Stomach (tissue), 9 donors: Measurements from ENCODE around the gene PACSIN3. TPM values are rescaled to one million over a fixed set of nuclear protein-coding genes. Genes with fewer than 3 reads are reported as not detected.

ENCODE experiments used
- DNase-seq, 2 donors: peaks; one replicate each; pipeline versions ENCODE4 v3.0.0 to v3.0.0-alpha.2; 2013 to 2019
- H3K27ac ChIP-seq, 5 donors: fragments of 200-600 bp in 4 of 5; sonication (generic) in 4 of 5; one replicate each; pipeline ENCODE4 v1.5.1; 2013 to 2019; ENCODE audit warnings: mild to moderate bottlenecking in 1 of 5, moderate library complexity in 1 of 5
- H3K27me3 ChIP-seq, 3 donors: fragments of 200-600 bp; sonication (generic); one replicate each; pipeline ENCODE4 v1.5.1; 2017 to 2019; ENCODE audit warnings: mixed run types in 1 of 3
- H3K36me3 ChIP-seq, 4 donors: fragments of 200-600 bp; sonication (generic); 1 replicate in 3 of 4; 2 replicates in 1 of 4; pipeline ENCODE4 v1.5.1; 2016 to 2019
- H3K4me1 ChIP-seq, 4 donors: fragments of 200-600 bp; sonication (generic); one replicate each; pipeline ENCODE4 v1.5.1; 2016 to 2019
- H3K4me3 ChIP-seq, 4 donors: fragments of 200-600 bp; sonication (generic) in 3 of 4; one replicate each; pipeline ENCODE4 v1.5.1; 2016 to 2019; ENCODE audit warnings: mild to moderate bottlenecking in 1 of 4
- H3K9me3 ChIP-seq, 4 donors: fragments of 200-600 bp; sonication (generic); one replicate each; pipeline ENCODE4 v1.5.1; 2016 to 2019
- CTCF ChIP-seq, 7 experiments: fragments of 450-650 bp in 4 of 7; fragments of 200-600 bp in 3 of 7; sonication (generic) in 3 of 7; IDR thresholded peaks; one replicate each; pipeline ENCODE4 v1.5.1; 2016 to 2019; ENCODE audit warnings: antibody characterized with exemption in 7 of 7, control low read depth in 2 of 7, mild to moderate bottlenecking in 1 of 7
- EP300 ChIP-seq: sonication (generic); formaldehyde crosslinking; IDR thresholded peaks from one replicate; pipeline ENCODE4 v1.6.1; 2017; ENCODE audit warnings: antibody characterized with exemption
- POLR2A ChIP-seq, 4 donors: fragments of 450-650 bp; IDR thresholded peaks; one replicate each; pipeline ENCODE4 v1.6.1; 2016; ENCODE audit warnings: antibody characterized with exemption in 4 of 4, control low read depth in 2 of 4, mild to moderate bottlenecking in 1 of 4, moderate library complexity in 1 of 4
- POLR2AphosphoS5 ChIP-seq, 3 donors: sonication (generic); formaldehyde crosslinking; IDR thresholded peaks; one replicate each; pipeline ENCODE4 v1.6.1; 2016; ENCODE audit warnings: antibody characterized with exemption in 3 of 3
- WGBS, 5 donors: extraction: QIAGEN DNeasy Blood & Tissue Kit in 3 of 5; methylation state at CpG; one replicate each; pipeline versions ENCODE4 v1.1.5 to v1.1.7; 2013 to 2018; 5-methylcytosine and 5-hydroxymethylcytosine counted together
- intact Hi-C: fragments of 100-400 bp; cut with DNase I; formaldehyde crosslinking; loops from one replicate; pipeline ENCODE4 v1.15.1; 2023; ENCODE audit warnings: low total_unique reads
- polyA plus RNA-seq, 3 donors: library from polyadenylated mRNA; stranded (reverse); fragments of 200-250 nt; gene quantifications; one replicate each; pipeline ENCODE4 v1.2.3, GENCODE V29; 2013
- total RNA-seq, 5 donors: library from RNA; depleted of rRNA; stranded (reverse); fragments of >200 nt; gene quantifications; one replicate each; pipeline versions ENCODE4 v1.1.0 to v1.2.3, GENCODE V29; 2014 to 2016
- donor health status: healthy with polysubstance abuse.
- donor health status: Bipolar disorder and iron deficiency.
- donor health status: healthy.

Gene PACSIN3
- total and polyA plus RNA-seq, 8 donors, result 6.4 to 59.0 (median 26.0) TPM

GRCh38 chr11:47189100-47189834 is 3.0 kb upstream of the PACSIN3 start:
- intact Hi-C loops, result loop anchor here (10.0 kb wide), 1 partner anchor 76 kb away; no protein-coding TSS in a partner anchor
- Histone ChIP-seq H3K4me3 (no peak overlapping the region), H3K4me1 (peaks cover 29 to 50% (median 41%) of the 10 kb centered on the region in 4 donors), H3K27ac (peak overlapping the region in 4 of 5 donors; percentile 14 to 97 (median 32)), H3K36me3 (no peaks in the 10 kb centered on the region), H3K9me3 (no peaks in the 10 kb centered on the region), H3K27me3 (peaks cover 0 to 34% (median 5%) of the 10 kb centered on the region in 3 donors)
- whole genome bisulfite sequencing, 5 donors, result 44 to 59% (median 52%) methylated on average over 11 of the region's 11 CpGs
- peak in 1 of 2 donors; percentile 78 for DNase-seq
- TF ChIP-seq POLR2AphosphoS5 (IDR thresholded peaks at IDR 0.05) (peak; percentile 57 to 81 (median 80)), POLR2A (IDR thresholded peaks at IDR 0.05) (no peak), EP300 (no peak)

- H3K4me1 ChIP-seq, result peaks cover 39 to 60% (median 51%) of the 10 kb centered on the region in 4 donors
- peaks cover 0 to 34% (median 5%) of the 10 kb centered on the region in 3 donors for H3K27me3 ChIP-seq
- no peaks in the 10 kb centered on the region for H3K9me3 ChIP-seq
- peak overlapping the region in 4 of 5 donors; percentile 86 to 97 (median 92) for H3K27ac ChIP-seq
- TF ChIP-seq POLR2A (IDR thresholded peaks at IDR 0.05) (no peak), POLR2AphosphoS5 (IDR thresholded peaks at IDR 0.05) (no peak), EP300 (no peak), CTCF (IDR thresholded peaks at IDR 0.05) (no peak)
- H3K36me3 ChIP-seq, result no peaks in the 10 kb centered on the region
- 91 to 100% (median 100%) methylated on average over 1 of the region's 1 CpG for WGBS, 5 donors
- H3K4me3 ChIP-seq, result no peak overlapping the region
- intact Hi-C loops, result loop anchor here (10.0 kb wide), 1 partner anchor 77 kb away; no protein-coding TSS in a partner anchor
- DNase-seq, result peak in 1 of 2 donors; percentile 72
Measured at GRCh38 chr11:47188259-47188658, 2.0 kb upstream of the PACSIN3 start.

GRCh38 chr11:47187723-47188122 is 1.5 kb upstream of the PACSIN3 start:
- intact Hi-C loops, result loop anchor here (10.0 kb wide), 1 partner anchor 77 kb away; no protein-coding TSS in a partner anchor
- H3K4me3 ChIP-seq, result peak overlapping the region; percentile 78 to 90 (median 82)
- 35 to 48% (median 42%) methylated on average over 5 of the region's 5 CpGs for WGBS, 5 donors
- H3K9me3 ChIP-seq, result no peaks in the 10 kb centered on the region
- peak overlapping the region; percentile 43 to 97 (median 90) for H3K27ac ChIP-seq
- peaks cover 39 to 65% (median 56%) of the 10 kb centered on the region in 4 donors for H3K4me1 ChIP-seq
- TF ChIP-seq POLR2AphosphoS5 (IDR thresholded peaks at IDR 0.05) (no peak), EP300 (no peak), CTCF (IDR thresholded peaks at IDR 0.05) (no peak), POLR2A (IDR thresholded peaks at IDR 0.05) (no peak)
- peaks cover 0 to 34% (median 5%) of the 10 kb centered on the region in 3 donors for H3K27me3 ChIP-seq
- no peak for DNase-seq
- peaks cover 0 to under 1% (median 0%) of the 10 kb centered on the region in 4 donors for H3K36me3 ChIP-seq

GRCh38 chr11:47186700-47187695 is 764 bp upstream of the PACSIN3 start:
- TF ChIP-seq POLR2A (IDR thresholded peaks at IDR 0.05) (no peak), CTCF (IDR thresholded peaks at IDR 0.05) (no peak), POLR2AphosphoS5 (IDR thresholded peaks at IDR 0.05) (peak in 1 of 3 donors; percentile 58), EP300 (peak; percentile 7)
- peak; percentile 59 to 83 for DNase-seq
- H3K4me1 ChIP-seq, result peaks cover 39 to 72% (median 57%) of the 10 kb centered on the region in 4 donors
- no peaks in the 10 kb centered on the region for H3K9me3 ChIP-seq
- H3K27ac ChIP-seq, result peak overlapping the region; percentile 67 to 97 (median 90)
- peak overlapping the region; percentile 78 to 90 (median 82) for H3K4me3 ChIP-seq
- intact Hi-C loops, result loop anchor here (10.0 kb wide), 1 partner anchor 78 kb away; no protein-coding TSS in a partner anchor
- peaks cover 0 to 34% (median 5%) of the 10 kb centered on the region in 3 donors for H3K27me3 ChIP-seq
- WGBS, 5 donors, result 1 to 2% (median 1%) methylated on average over 49 to 63 of the region's 63 CpGs
- peaks cover 0 to 4% (median 2%) of the 10 kb centered on the region in 4 donors for H3K36me3 ChIP-seq
